LHCN-M2 (cell line): ENCODE data around the gene DLGAP4. TPM values are rescaled to one million over a fixed set of nuclear protein-coding genes. Genes with fewer than 3 reads are reported as not detected.
"Not testable (repeated sequence)": the region's sequence is repeated elsewhere in the genome, so short reads cannot be mapped to it uniquely, and the experiment has no call there.

Experiments used
- DNase-seq: peaks from one replicate; pipeline ENCODE4 v3.0.0-alpha.2; 2012; ENCODE audit warnings: low read depth
- total RNA-seq: library from RNA; depleted of rRNA; stranded (reverse); fragments of >200 nt; gene quantifications from 2 replicates; pipeline ENCODE4 v1.2.3, GENCODE V29; 2014

DLGAP4 gene
- total RNA-seq, 1 experiment from 2014 or later: 17.2 TPM

DNA sequence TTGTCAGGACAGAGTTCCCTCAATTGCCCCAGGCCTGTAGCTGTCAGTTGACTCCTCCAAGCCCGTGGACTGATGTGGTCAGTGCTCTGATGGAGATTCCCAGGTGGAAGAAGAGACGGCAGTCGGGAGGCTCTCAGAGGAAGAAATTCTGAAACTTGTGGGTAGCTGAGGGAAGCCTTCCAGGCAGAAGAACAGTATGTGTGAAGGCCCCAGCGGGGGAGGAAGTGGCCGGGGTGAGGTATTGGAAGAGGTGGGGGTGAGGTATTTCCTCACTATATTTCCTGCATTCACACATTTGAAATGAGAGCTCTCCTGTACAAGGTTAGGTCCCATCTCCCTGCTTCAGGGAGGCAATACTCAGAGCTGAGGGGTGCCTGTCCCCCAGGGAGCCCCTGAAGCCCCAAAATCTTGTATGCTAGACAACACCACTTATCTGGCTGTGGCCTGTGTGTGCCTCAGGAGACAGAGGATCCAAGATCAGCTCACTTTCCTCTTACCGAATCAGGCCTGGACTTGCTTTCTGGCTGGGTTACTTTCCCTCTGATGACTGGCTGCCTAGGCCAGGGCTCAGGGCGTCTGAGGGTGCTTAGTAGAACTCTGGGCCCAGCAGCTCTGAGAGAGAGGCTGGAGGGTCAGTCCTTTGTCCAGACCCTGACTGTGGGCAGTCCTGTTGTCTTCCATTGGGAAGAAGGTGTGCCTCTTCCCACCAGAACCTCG lies 185.9 kb downstream of the DLGAP4 start:
- DNase-seq: peak; percentile 74

GRCh38 chr20:36493051-36493800 lies 187.1 kb downstream of the DLGAP4 start:
- DNase-seq: no peak

DNA sequence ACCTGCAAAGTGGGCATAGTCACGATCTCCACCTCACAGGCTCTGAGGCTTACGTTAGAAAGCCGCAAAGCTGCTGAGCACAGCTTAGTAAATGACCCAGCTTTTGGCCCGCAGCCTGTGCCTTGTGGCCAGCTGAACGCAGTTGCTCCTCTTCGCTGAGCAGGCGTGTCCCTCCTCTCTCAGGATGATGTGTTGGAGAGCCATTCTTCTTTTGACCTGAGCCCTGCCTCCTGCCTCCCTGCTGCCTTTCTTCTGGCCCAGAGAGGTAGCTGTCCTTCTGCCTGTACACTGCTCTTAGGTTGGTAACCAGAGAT lies 187.6 kb downstream of the DLGAP4 start:
- peak; percentile 79 for DNase-seq

- no peak for DNase-seq
These were observed 190.8 kb downstream of the DLGAP4 start for GRCh38 chr20:36496707-36497669.

GRCh38 chr20:36497856-36498255 lies 191.7 kb downstream of the DLGAP4 start:
- DNase-seq: no peak

DNA sequence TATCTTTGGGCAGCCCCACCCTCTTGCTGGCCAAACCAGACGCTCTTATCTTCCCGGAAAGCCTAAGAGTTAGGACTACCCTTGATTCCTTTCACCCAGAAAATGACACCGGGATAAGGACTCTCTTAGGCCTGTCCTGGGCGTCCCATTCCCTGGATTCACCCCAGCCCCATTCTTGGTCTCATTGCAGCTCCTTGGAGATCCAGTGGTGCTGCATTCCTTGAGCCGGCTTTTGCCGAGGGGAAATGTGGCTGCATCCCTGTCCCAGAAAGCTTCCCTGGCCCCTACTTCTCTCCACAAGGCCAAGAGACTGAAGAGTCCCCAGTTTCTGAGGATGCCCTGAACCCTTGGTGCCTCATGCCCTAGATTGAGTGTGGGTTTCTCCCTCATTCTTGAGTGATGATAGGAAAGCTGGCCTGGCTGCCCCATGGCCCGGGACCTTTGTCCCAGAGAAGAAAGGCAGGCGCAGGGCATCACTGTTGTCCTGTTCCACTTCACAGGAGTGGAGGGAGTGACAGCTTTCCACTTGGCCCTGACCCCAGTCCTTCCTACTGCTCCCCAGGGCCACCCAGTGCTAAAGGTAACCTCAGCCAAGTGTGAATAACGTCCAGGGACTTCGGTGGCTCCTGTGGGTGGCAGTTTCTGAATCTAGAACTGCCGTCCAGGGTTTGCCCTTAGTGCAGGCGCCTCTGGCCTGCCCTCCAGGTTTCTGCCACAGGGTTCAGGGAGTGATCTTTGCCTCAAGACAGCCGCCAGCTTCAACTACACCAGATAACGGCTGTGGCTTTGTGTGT lies 192.4 kb downstream of the DLGAP4 start:
- no peak for DNase-seq

DNA sequence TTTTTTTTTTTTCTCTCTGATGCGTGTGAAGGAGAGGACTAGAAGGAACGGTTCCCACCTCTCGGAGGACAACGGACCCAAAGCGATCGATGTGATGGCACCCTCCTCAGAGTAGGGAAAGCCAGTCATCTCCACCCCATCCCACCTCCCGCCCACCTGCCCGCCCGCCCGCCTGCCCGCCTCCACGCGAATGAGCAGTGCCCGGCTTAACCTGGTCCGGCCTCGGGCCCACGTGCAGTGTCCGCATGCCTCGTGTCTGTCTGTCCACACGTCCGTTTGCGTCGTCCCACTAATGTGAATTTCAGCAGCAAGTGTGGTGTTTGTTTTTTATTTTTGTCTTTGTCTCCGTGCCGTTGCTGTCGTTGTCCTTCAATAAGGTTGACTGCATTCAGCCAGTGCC lies 193.1 kb downstream of the DLGAP4 start:
- DNase-seq: no peak

DNA sequence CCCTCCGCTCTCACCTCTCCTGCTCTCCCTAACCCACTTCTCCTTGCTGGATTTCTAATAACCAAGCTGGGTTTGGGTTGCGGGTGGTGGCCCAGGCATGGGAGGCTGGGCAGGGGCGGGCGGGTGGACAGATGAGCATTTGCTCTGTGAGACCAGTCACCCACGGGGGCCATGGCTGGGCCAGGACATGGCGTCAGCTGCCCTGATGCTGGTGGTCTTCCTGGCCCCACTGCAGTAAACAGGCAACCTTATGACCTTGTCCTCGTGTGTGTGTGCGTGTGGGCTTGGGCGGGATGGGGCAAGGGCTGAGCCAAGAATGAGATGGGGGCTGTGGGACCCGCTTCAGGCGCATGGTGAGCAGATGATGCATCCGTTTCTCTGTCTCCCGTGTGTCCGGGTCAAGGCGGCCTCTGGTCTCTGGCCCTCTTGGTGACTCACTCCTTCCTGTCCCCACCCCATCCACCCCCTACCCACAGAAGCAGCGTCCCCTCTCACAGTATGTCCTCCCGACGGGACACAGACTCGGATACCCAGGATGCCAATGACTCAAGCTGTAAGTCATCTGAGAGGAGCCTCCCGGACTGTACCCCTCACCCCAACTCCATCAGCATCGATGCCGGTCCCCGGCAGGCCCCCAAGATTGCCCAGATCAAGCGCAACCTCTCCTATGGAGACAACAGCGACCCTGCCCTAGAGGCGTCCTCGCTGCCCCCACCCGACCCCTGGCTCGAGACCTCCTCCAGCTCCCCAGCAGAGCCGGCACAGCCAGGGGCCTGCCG lies 193.8 kb downstream of the DLGAP4 start:
- DNase-seq: peak; percentile 31

DNA sequence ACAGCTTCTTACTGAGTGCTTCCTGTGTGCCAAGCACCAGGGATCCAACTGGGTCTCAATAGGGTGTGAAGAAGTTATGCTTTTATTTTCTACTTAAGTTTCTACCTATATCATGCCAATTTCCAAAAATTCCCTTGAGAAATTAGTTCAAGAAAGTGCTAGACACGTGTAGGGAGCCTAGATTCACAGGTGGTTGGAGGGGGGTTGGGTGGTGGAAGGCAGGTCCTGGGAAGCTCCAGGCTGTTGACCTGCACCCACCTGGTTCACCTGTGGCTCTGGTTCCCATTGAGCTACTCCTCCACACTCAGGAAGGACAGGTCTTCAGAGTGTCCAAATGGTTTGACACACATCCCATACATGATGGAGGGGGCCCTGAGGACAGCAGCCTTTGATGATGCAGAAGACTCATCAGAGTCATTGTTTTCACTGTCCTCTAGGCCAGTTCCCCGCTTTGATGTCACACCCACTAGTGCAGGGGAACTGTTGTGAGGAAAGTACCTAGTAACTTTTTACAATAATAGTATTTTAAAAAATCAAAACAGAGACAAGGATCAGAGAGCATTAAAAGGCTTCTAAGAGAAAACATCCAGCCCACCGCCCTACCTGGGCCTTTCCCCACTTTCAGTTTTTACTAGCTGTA lies 195.3 kb downstream of the DLGAP4 start:
- DNase-seq: no peak

DNA sequence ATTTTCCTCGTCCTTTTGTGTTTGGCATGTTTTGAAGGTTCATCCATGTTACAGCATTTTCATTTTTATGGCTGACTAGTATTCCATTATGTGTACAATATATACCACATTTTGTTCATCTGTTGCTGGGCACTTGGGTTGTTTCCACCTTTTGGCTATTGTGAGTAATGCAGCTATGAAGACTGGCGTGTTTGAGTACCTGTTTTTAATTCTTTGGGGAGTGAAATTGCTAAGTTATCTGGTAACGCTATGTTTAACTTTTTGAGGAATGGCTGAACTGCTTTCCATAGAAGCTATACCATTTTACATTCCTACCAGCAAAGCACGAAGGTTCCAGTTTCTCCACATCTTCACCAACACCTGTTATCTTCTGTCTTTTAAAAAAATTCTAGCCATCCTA lies 198.2 kb downstream of the DLGAP4 start:
- DNase-seq: no peak

DNA sequence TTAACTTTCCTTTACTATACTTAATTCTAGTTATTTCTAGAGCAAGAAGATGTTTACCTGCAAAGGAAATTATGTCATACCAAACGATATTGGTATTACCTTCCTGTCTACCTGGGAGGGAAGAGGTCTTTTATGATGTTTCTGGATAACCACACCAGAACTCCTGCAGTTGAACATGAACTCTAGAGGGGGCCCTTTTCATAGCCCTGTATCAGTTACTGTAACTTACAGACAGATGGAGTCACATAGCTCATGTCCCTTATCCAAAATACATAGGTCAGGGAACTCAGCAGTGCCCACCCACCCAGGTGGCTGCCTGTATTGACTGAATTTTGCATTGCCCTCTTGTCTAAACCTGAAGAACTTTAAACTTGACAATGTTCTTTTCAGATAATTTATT lies 200.1 kb downstream of the DLGAP4 start:
- no peak for DNase-seq

DNA sequence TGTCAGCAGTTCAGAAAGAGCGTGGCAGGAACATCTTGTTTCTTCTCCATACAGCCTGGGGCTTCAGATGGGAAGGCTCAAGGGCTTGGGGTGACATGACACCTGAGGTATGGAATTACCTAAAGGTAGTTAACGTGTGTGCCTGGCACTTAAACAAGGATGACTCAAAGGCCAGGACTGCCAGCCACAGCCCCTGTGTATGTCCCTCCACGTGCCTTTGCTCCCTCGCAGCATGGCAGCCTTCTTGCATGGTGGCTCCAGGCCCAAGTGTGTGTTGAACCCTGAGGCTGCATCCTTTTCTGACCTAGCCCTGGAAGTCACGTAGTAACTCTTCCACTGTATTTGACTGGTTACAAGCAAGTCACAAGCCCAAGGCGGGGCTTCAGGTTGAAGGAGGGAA lies 201.6 kb downstream of the DLGAP4 start:
- DNase-seq: no peak

- DNase-seq: no peak
These were observed 213.0 kb downstream of the DLGAP4 start for GRCh38 chr20:36519012-36519719.

- peak; percentile 33 for DNase-seq
These were observed 213.8 kb downstream of the DLGAP4 start for GRCh38 chr20:36519944-36520343.

DNA sequence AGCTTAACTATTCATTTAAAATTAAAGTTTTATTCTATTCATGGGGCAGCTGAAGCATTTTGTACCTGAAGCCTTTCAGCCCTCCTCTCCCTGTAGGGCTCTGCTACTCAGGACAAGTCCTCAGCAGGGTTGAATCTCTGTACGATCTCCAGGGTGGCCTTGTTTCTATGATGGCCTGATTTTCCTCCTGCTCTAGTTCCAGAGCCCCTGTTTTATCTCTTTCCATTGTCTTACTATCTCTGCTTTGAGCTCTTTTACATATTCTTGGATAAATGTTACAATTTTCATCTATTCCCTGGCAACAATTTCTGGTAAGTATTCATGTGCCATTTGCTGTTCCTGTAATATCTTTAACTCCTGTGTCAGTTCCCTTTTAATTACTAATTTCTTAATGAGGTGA lies 215.4 kb downstream of the DLGAP4 start:
- no peak for DNase-seq

- DNase-seq: not testable (repeated sequence)
These were observed 216.3 kb downstream of the DLGAP4 start for GRCh38 chr20:36522412-36522811.

GRCh38 chr20:36523341-36523740 lies 217.2 kb downstream of the DLGAP4 start:
- DNase-seq: no peak

- no peak for DNase-seq
These were observed 219.7 kb downstream of the DLGAP4 start for GRCh38 chr20:36525620-36526365.
